Measurements from ENCODE around the gene SPATA21. TPM values are rescaled to one million over a fixed set of nuclear protein-coding genes. Genes with fewer than 3 reads are reported as not detected.
"Not testable (repeated sequence)": the region's sequence is repeated elsewhere in the genome, so short reads cannot be mapped to it uniquely, and the experiment has no call there.

The SPATA21 gene
- total RNA-seq, 2 experiments from 2014 or later: not detected

- POLR2A ChIA-PET: no interaction called here
- CTCF ChIA-PET: interaction anchor here (0.5 to 1.2 kb wide), 4 partner anchors 15 to 145 kb away, joined by 3 to 4 read pairs (median 3); partner anchors contain the start of gene NECAP2
- peak; percentile 87 for DNase-seq
- Mint-ChIP-seq H3K27ac (peak overlapping the region; percentile 100), H3K27me3 (no peaks in the 10 kb centered on the region), H3K9me3 (no peaks in the 10 kb centered on the region), H3K4me1 (peaks cover 51% of the 10 kb centered on the region), H3K4me3 (peak overlapping the region; percentile 97), H3K36me3 (ENCODE audit: low read depth) (peaks cover 17% of the 10 kb centered on the region)
Measured at GRCh38 chr1:16367258-16367967, 69.8 kb downstream of the SPATA21 start.

- ChIA-PET CTCF (interaction anchor here (0.6 to 1.2 kb wide), 2 partner anchors 74 to 146 kb away, joined by 3 read pairs; partner anchors contain the start of gene NECAP2), POLR2A (no interaction called here)
- no peaks in the 10 kb centered on the region for H3K9me3 Mint-ChIP-seq
- peak within 1 kb of the TSS; percentile 97 for H3K4me3 Mint-ChIP-seq
- H3K36me3 Mint-ChIP-seq (ENCODE audit: low read depth): peaks cover 13% of the 10 kb centered on the region
- peak; percentile 98 for DNase-seq
- H3K4me1 Mint-ChIP-seq: peaks cover 44% of the 10 kb centered on the region
- no peaks in the 10 kb centered on the region for H3K27me3 Mint-ChIP-seq
- peak within 1 kb of the TSS; percentile 100 for H3K27ac Mint-ChIP-seq
Measured at GRCh38 chr1:16366722-16367257, 70.4 kb downstream of the SPATA21 start, which contains the start of gene SZRD1. Gene SZRD1 (plus strand): TSS chr1:16367242. CDS start chr1:16367258, 16 bp downstream.

- peaks cover 32% of the 10 kb centered on the region for H3K4me1 Mint-ChIP-seq
- DNase-seq, H3K27me3 Mint-ChIP-seq, H3K4me3 Mint-ChIP-seq, H3K9me3 Mint-ChIP-seq, POLR2A ChIA-PET, H3K27ac Mint-ChIP-seq: not testable (repeated sequence)
- CTCF ChIA-PET: interaction anchor here (1.4 to 2.0 kb wide), 2 partner anchors 11 to 12 kb away, joined by 4 to 8 read pairs; partner anchors contain the start of gene FBXO42
- peaks cover 11% of the 10 kb centered on the region for H3K36me3 Mint-ChIP-seq (ENCODE audit: low read depth)
Measured at GRCh38 chr1:16365146-16365498, 72.1 kb downstream of the SPATA21 start.

- H3K27ac Mint-ChIP-seq: no peak overlapping the region
- no peak overlapping the region for H3K4me3 Mint-ChIP-seq
- H3K27me3 Mint-ChIP-seq: no peaks in the 10 kb centered on the region
- ChIA-PET CTCF (interaction anchor here (0.6 kb wide), 2 partner anchors 13 to 16 kb away, joined by 4 to 5 read pairs; no protein-coding TSS in a partner anchor), POLR2A (no interaction called here)
- no peaks in the 10 kb centered on the region for H3K9me3 Mint-ChIP-seq
- H3K4me1 Mint-ChIP-seq: peaks cover 9% of the 10 kb centered on the region
- no peak for DNase-seq
- no peaks in the 10 kb centered on the region for H3K36me3 Mint-ChIP-seq (ENCODE audit: low read depth)
Measured at GRCh38 chr1:16356867-16357266, 80.4 kb downstream of the SPATA21 start.

- Mint-ChIP-seq H3K27ac (no peak overlapping the region), H3K36me3 (ENCODE audit: low read depth) (peaks cover 1% of the 10 kb centered on the region), H3K4me1 (peaks cover 23% of the 10 kb centered on the region), H3K9me3 (no peaks in the 10 kb centered on the region), H3K4me3 (no peak overlapping the region), H3K27me3 (no peaks in the 10 kb centered on the region)
- DNase-seq: no peak
- CTCF ChIA-PET: interaction anchor here (0.9 to 1.9 kb wide), 2 partner anchors 8 to 11 kb away, joined by 4 to 6 read pairs; no protein-coding TSS in a partner anchor
- POLR2A ChIA-PET: no interaction called here
Measured at GRCh38 chr1:16354619-16355018, 82.6 kb downstream of the SPATA21 start.

- Mint-ChIP-seq H3K27me3 (no peaks in the 10 kb centered on the region), H3K4me1 (peaks cover 27% of the 10 kb centered on the region), H3K4me3 (peak overlapping the region; percentile 88), H3K9me3 (no peaks in the 10 kb centered on the region), H3K36me3 (ENCODE audit: low read depth) (peaks cover 3% of the 10 kb centered on the region), H3K27ac (peak overlapping the region; percentile 95)
- peak; percentile 11 for DNase-seq
- POLR2A ChIA-PET: interaction anchor here (0.6 kb wide), 1 partner anchor 65 kb away, joined by 7 read pairs; no protein-coding TSS in a partner anchor
- CTCF ChIA-PET: interaction anchor here (1.0 to 2.0 kb wide), 5 partner anchors 9 to 91 kb away, joined by 3 to 16 read pairs (median 4); no protein-coding TSS in a partner anchor
Measured at GRCh38 chr1:16352842-16353535, 84.2 kb downstream of the SPATA21 start.

GRCh38 chr1:16351994-16352841, 85.0 kb downstream of the SPATA21 start, which contains the start of gene FBXO42:
Gene FBXO42 (minus strand): TSS chr1:16352480. CDS start chr1:16315418, 37,062 bp downstream.
- peak; percentile 91 for DNase-seq
- ChIA-PET CTCF (interaction anchor here (0.7 to 2.0 kb wide), 7 partner anchors 8 to 534 kb away, joined by 3 to 16 read pairs (median 4); no protein-coding TSS in a partner anchor), POLR2A (interaction anchor here (0.6 kb wide), 3 partner anchors 37 to 74 kb away, joined by 3 to 12 read pairs (median 7); no protein-coding TSS in a partner anchor)
- peaks cover 28% of the 10 kb centered on the region for H3K4me1 Mint-ChIP-seq
- no peaks in the 10 kb centered on the region for H3K27me3 Mint-ChIP-seq
- no peaks in the 10 kb centered on the region for H3K9me3 Mint-ChIP-seq
- peak within 1 kb of the TSS; percentile 88 for H3K4me3 Mint-ChIP-seq
- peak within 1 kb of the TSS; percentile 95 for H3K27ac Mint-ChIP-seq
- H3K36me3 Mint-ChIP-seq (ENCODE audit: low read depth): peaks cover 4% of the 10 kb centered on the region

GRCh38 chr1:16351456-16351993, 85.7 kb downstream of the SPATA21 start:
- POLR2A ChIA-PET: interaction anchor here (0.6 kb wide), 1 partner anchor 38 kb away, joined by 3 read pairs; no protein-coding TSS in a partner anchor
- no peaks in the 10 kb centered on the region for H3K9me3 Mint-ChIP-seq
- H3K36me3 Mint-ChIP-seq (ENCODE audit: low read depth): peaks cover 4% of the 10 kb centered on the region
- CTCF ChIA-PET: interaction anchor here (0.7 to 1.9 kb wide), 4 partner anchors 11 to 533 kb away, joined by 3 to 16 read pairs (median 4); no protein-coding TSS in a partner anchor
- H3K4me3 Mint-ChIP-seq: peak overlapping the region; percentile 88
- H3K27me3 Mint-ChIP-seq: no peaks in the 10 kb centered on the region
- peak; percentile 13 for DNase-seq
- peak overlapping the region; percentile 95 for H3K27ac Mint-ChIP-seq
- peaks cover 28% of the 10 kb centered on the region for H3K4me1 Mint-ChIP-seq

- POLR2A ChIA-PET: no interaction called here
- H3K36me3 Mint-ChIP-seq (ENCODE audit: low read depth): peaks cover 5% of the 10 kb centered on the region
Measured at GRCh38 chr1:16349847-16350406, 87.3 kb downstream of the SPATA21 start.

More at GRCh38 chr1:16349847-16350406, 87.3 kb downstream of the SPATA21 start:
- Mint-ChIP-seq H3K9me3 (no peaks in the 10 kb centered on the region), H3K4me3 (no peak overlapping the region), H3K27ac (no peak overlapping the region), H3K27me3 (no peaks in the 10 kb centered on the region), H3K4me1 (peaks cover 30% of the 10 kb centered on the region)
- DNase-seq: no peak
- CTCF ChIA-PET: interaction anchor here (0.6 kb wide), 1 partner anchor 135 kb away, joined by 6 read pairs; no protein-coding TSS in a partner anchor
